DLD1 (cell line): ENCODE measurements around the gene MET.
"Not testable (repeated sequence)": the region's sequence is repeated elsewhere in the genome, so short reads cannot be mapped to it uniquely, and the experiment has no call there.

Source experiments
- in situ Hi-C: cut with HindIII; loops from 2 replicates; pipeline ENCODE4 v1.10.0; 2017; ENCODE audit warnings: low sequenced_read_pairs

MET gene

DNA sequence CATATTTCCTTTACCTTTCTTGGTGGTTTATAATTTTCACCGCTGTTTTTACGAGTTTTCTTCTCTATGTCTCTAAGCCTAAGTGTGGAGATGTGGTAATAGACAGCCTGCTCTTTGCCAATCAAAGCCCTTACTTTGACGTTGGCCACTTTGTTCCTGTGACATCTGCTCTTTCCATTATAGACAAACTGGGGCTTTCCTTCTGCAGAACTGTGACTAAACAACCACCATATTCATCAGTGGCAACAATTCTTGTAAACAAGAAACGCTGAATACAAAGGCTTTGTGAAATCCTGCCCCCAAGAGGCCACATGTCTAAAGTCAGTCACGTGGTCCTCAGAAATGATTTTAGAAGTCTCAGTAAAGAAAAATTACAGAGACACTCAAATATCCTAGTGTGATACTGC lies 130.8 kb downstream of the MET start:
- in situ Hi-C loops: no loop called here

DNA sequence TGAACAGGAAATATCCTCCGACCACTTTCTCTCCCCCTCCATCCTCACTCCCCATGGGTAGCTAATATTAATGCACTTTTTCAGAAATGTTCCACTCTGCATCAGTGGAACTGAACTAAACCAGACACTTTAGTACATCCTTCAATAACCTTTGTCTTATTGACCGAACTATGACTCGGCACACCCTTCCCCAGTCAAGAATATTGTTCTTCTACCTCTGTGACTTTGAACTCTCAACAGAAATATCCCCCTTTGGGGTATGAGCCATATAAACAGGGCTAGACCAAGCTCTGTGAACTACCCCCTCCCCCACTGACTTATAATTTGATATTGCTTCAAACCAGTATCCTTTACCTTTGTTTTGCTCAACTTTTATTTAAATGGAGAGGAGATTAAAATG lies 132.5 kb downstream of the MET start:
- in situ Hi-C loops: no loop called here

DNA sequence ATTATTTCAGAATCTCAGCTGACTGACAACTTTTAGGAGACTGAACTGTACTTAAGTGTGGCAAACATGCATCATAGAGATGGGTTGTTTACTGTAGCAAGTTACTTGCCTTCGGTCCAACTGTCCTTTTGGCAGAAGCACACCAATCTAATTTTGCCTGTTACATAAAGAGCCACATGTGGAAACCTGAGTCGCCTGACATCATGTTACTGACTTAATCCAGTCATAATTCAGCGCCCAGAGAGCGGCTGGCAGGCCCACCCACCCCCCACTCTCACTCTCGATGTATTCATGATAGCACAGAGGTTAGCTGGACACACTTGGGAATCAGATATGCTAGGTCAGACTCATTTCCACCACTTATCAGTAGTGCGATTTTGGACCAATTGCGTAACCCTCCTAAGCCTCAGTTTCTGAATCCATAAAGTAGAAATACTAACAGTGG lies 133.1 kb downstream of the MET start:
- in situ Hi-C loops: no loop called here

DNA sequence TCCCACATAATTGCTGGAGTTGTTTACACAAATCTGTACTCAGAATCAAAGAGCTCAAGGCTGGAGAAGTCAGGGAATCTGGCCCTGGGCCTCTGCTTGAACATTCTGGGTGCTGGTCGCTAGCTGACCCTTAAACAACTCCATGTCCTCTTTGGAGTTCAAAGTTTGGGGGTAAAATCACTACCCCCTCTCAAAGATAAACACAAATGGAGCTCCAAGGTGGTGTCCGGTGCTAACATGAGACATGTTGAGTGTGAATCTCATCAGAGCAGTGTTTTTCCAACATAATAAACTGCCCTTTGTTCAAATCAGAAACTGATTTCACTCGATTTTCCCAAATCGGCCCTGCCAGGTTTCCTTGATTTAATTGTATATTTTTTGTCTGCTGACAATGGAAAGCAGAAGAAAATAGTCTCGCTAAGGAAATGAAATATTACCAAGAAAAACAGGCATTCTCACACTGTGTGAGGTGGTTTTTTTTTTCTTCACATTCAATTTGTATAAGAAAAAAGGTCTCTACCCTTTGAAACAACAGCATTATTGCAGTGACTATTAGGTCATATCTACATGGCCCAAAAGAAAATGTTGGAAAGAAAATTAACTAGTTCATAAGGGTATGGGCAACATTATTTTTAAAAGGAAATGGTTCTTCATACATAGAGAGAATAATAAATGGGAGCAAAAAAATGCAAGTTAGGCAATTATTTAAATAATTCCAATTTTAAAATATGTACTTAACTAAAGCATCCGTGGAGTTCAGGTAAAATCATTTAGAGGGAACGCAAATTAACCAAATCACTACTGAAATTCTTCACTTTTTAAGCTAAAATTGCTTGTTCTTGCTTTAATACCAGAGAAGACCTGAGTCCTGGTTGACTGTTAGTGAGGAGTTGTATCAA lies 134.3 kb downstream of the MET start:
- in situ Hi-C loops: no loop called here

DNA sequence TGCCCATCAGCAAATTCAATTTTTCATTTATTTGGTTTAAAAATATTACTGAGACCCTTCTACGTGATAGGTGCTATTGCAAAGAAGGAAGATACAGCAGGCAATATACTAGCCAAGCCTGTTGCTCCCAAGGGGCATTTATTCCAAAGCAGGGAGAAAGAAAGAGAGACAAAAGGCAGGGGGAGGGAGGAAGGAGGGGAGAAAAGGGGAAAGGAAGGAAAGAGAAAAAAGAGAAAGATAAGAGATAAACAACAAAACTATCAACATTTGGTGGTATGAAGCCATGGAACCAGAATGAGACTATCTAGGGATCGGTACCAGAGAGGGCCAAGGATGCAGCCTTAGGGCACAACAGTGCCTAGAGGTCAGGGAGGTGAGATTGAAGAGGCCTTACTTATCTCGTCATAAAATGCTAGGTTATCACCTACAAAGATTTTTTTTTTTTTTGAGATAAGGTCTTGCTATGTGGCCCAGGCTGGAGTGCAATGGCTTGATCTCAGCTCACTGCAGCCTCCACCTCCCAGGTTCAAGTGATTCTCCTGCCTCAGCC lies 135.1 kb downstream of the MET start:
- in situ Hi-C loops: no loop called here

DNA sequence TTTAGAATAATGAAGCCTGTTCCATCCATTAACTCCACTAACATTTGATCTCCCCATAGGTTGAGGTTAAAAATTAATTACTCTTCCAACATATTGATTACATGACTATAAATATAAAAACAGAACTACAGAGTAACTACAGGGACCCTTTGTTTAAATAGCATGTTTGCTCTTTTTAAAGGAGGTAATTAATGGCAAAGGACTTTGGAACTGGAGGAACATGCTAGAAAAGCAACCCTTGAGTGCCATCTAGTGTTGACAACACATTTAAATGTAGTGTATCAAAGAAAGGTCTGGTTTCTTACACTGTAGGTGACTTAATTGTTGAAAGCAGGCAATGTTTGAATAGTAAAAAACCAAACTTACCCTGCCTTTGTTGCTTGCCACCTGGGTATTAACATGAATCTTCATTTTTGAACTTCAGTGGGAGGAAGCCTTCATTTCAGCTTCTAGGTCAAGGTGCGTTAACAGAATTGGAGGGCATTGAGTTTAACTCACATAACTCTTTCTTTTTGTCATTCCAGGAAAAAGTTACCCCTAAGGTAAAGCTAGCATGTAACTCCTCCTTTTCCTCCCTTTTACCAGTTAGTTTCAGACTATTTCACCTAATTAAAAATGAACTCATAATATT lies 137.8 kb downstream of the MET start:
- in situ Hi-C loops: no loop called here

DNA sequence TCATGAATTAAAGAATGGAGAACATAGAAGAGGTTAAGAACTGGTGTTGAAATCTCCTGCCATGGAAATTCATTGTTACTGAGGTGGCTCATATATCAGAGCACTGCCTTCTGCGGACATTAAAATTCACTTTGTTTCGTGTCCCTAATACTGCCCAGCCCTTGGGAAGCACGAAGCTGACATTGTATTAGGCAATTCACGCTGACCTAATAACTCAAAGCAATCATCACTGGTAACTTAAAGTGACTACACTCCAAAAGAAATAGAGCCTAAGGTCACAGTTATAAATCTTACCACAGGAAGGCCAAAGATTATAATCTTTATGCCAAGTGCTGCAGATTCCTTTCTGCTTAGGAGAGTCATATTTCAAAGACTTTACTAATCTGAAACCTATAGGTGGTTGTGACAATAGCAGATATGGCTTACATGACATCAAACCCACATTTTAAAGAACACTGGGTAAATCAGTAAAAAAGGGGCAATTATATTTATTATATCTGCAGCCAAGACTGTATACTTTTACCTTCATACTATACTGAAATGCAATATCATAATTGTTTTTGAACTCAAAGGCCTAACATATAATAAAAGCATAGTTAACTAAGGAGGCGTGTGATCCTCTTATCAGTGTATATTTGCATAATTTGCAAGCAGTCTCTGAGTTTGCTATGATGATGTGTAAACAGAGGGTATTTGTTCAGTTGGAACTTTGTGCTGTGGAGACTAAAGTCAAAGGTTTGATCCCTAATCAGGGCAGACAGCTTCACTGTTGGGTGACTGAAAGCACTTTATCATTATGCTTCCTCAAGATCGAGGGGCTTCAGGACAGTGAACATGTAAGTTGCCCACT lies 138.5 kb downstream of the MET start:
- in situ Hi-C loops: no loop called here

DNA sequence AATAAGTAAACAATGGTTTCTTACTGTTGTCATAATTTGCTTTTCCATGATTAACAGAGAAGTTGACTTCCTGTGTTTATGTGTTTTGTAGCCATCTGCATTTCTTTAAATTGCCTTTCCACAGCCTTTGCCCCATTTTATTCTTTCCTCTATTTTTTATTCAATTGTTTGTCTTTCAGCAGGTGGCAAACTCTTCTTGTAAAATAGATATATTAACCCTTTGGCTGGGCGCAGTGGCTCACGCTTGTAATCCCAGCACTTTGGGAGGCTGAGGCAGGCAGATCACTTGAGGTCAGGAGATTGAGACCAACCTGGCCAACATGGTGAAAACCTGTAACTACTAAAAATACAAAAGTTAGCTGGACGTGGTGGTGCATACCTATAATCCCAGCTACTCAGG lies 139.8 kb downstream of the MET start:
- in situ Hi-C loops: no loop called here

DNA sequence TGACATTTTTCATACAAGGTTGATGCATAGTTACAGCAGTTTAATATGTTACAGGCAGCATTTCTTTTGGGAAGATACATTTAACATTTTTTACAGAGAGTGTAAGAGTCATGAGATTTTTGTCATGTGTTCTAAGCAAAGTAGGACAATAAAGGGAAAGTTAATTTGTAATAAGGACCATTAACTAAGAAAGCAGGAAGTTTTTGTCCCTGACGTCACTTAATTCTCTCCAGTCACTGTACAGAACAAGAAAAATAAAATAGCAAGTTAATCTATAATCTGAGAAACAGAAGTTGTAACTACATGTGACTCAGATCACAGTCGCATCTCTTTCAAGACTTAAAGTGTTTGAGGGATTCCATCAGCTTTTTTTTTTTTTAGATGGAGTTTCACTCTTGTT lies 140.9 kb downstream of the MET start:
- in situ Hi-C loops: no loop called here

DNA sequence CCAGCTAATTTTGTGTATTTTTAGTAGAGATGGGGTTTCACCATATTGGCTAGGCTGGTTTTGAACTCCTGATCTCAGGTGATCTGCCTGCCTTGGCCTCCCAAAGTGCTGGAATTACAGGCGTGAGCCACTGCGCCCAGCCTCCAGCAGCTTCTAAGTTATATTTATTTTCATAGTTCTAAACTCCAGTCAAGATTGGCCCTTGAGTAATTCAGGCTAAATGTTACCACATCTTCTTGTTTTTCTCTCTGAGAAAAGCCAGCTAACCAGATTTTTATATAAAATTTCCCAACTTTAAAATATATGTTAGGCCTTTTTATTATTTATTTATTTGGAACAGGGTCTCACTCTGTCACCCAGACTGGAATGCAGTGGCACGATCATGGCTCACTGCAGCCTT lies 141.4 kb downstream of the MET start:
- in situ Hi-C loops: not testable (repeated sequence)

DNA sequence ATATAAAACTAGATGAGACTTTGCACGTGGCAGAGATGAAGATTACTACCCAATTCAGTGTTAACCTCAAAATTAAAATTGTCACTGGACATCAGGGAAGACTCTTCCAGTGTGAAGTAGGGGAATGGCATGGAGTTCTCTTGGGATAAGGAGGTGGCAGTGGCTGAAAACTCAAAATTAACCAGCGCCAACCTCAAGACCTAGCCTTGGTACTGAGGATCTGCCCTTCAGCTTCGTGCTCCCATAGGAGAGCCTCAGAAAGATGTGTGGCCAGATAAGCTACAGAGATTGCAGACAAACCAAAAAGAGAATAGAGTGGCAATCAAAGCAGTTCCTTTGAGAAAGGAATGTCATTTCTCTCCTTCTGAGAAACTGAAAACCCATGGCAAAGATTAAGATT lies 143.0 kb downstream of the MET start:
- in situ Hi-C loops: no loop called here

DNA sequence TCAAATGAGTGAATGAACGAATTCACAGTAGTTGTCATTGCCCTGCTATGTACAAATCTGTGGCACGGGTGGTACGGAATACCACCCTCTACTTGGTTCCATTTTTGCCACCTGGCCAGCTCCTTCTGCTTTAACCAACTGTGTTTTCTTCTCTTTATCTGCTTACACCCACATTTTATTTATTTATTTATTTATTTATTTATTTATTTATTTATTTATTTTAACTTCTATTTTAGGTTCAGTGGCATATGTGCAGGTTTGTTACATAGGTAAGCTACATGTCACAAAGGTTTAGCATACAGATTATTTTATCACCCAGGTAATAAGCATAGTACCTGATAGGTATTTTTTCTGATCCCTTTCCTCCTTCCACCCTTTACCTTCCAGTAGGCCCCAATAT lies 148.2 kb downstream of the MET start:
- in situ Hi-C loops: no loop called here

DNA sequence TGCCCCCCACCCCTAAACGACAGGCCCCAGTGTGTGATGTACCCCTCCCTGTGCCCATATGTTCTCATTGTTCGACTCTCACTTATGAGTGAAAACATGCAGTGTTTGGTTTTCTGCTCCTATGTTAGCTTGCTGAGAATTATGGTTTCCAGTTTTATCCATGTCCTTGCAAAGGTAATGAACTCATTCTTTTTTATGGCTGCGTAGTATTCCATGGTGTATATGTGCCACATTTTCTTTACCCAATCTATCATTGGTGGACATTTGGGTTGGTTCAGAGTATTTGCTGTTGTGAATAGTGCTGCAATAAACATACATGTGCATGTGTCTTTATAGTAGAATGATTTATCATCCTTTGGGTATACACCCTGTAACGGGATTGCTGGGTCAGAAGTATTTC lies 149.7 kb downstream of the MET start:
- in situ Hi-C loops: not testable (repeated sequence)

DNA sequence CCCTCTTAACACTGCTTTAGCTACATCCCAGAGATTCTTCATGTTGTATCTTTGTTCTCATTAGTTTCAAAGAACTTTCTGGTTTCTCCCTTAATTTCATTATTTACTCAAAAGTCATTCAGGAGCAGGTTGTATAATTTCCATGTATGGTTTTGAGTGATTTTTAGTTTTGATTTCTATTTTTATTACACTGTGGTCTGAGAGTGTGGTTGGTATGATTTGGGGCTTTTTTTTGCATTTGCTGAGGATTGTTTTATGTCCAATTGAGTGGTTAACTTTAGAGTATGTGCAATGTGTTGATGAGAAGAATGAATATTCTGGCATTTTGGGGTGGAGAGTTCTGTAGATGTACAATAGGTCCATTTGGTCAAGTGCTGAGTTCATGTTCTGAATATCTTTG lies 152.5 kb downstream of the MET start:
- in situ Hi-C loops: no loop called here

DNA sequence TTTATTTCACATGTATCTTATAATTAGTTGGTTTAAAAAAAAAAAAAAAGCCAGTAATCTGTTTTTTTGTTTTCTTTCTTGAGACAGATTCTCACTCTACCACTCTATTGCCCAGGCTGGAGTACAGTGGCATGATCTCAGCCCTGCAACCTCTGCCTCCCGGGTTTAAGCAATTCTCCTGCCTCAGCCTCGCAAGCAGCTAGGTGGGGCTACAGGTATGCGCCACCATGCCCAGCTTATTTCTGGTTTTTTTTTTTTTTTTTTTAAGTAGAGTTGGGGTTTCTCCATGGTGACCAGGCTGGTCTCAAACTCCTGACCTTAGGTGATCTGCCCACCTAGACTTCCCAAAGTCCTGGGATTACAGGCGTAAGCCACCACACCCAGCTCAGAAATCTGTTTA lies 156.3 kb downstream of the MET start:
- in situ Hi-C loops: no loop called here

DNA sequence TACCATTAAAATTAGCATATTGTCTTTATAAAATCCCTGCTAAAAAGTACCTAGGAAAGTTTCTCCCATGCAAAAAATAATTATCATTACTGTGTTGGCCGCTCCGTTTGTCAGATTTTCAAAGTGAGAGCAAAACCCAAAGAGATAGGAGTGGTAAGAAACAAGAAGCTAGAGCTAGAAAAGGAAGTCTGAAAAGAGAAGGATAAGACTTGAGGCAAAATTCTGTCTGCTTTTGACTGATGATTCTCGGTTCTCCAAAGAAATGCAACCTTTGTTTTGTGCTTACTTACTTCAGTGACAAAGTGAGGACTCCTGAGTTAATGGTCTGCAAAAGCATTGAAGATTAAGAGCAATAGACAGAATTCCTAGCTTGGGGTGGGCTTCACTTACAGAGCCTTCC lies 157.0 kb downstream of the MET start:
- in situ Hi-C loops: no loop called here

DNA sequence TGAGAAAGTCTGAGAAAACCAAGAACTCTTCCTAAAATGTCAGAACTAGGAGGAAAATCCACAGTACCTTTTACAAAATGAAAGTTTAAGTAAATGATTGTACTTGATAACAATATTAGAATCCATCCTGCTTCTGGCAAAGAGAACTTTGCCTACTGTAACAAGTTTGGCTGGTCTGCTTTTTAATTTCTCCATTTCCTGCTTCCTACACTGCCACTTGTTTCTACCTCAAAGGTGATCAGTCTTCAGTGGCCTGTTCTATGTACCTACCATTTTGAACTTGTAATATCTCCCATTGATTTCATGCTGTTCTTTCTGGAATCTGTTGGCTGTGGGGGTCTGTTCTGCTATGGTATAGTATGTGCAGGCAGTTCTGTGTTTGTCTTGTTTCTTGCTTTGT lies 157.5 kb downstream of the MET start:
- in situ Hi-C loops: no loop called here

DNA sequence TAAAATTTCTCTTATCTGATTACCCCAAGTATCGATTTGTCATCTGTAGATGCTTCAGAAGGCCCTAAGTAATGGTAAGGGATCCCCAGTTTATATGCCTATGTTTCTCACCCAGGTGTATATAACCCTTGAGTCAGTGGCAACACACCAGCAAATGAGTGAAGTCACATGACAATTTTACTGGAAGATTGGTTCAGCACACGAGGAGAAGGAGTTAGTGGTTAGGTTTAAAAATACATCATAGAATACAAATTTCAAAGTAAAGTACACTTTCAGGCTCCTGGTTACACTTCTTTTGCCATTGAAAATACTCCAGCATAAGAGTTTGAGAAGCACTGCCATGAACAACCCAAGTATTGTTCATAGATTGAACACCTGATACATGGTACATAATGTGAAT lies 160.7 kb downstream of the MET start:
- in situ Hi-C loops: no loop called here

DNA sequence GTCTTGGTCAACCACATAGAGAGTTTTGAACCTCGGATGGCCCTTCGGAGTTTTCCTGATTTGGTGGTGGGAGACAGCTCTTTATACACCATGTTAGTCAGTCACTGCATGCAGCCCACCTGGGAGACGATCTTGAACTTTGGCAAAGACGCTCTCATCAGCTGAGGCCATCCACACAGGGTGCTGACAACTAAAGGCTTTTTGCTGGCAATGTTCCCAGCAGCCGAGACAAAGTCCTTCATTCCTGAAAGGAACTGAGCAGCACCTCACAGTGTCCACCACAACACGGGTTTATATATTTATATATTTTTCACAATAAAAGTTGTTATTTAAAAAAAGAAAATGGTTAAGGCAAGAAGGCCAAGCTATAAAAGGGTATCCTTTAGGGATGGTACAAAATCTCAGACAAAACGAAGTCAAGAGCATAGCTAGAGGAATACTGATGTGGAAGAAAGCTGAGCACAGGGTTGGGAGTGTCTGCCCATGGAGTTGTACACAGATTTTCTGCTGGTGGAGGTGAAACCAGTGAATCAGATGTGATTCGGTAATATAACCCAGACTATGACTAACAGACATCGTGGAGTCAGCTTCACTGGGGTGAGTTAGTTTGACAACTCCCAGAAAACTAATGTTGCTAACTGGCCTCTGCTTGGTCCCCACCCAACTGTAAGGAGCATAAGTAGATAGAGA lies 163.0 kb downstream of the MET start:
- in situ Hi-C loops: no loop called here

DNA sequence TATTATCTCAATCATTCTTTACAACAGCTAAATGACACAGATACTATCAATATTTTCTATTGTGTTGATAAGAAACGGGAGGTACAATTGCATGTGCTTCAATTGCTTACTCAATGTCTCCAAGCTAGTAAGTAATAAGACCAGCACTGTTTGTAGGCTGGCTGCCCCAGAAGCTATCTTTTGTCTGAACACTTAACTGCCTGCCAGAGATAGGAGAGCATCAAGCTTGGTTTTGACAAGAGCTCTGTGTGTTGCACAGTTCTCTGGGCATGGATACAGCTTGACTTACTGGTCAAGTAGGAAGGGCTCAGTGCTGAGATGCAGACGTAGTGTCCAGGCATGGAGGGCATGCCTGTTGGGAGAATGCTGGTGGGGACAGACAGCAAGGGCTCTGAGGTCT lies 164.1 kb downstream of the MET start:
- in situ Hi-C loops: no loop called here

DNA sequence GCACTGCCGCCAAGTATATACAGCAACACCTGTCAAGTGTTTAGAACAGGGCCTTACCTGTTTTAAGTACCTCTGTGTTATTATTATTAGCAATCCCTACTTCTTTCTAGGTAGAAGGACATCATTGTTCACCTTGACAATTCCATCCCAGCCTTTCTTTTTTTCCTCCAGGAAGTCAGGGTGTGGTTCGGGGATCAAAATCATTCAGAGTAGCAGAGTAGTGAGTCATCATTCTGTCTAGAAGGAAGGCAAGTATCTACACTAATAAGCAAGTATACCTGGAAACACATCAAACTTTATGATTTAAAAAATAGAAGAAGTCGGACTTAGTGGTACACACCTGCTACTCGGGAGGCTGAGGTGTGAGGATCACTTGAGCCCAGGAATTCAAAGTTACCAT lies 164.9 kb downstream of the MET start:
- in situ Hi-C loops: no loop called here
